ENCODE results near the gene FRS2. TPM values are rescaled to one million over a fixed set of nuclear protein-coding genes. Genes with fewer than 3 reads are reported as not detected.

FRS2 gene
- total RNA-seq, 1 experiment from 2014 or later, result 23.3 TPM

- Histone ChIP-seq H3K4me1 (replicated peaks; ENCODE audit: insufficient read depth) (peaks cover 19% of the 10 kb centered on the region), H3K27ac (no peak overlapping the region), H3K36me3 (ENCODE audit: low read depth) (0 out of 2 replicates have a peak, but pooled peaks cover 5% of the 10 kb centered on the region), H3F3A (ENCODE audit: insufficient read depth, low read depth) (no peaks in the 10 kb centered on the region; the same call in 1 of the 2 replicates), H3K4me2 (no peak overlapping the region), H3K9me3 (ENCODE audit: insufficient read depth, low read depth) (no peaks in the 10 kb centered on the region), H3K4me3 (no peak overlapping the region), H4K20me1 (ENCODE audit: insufficient read depth) (peaks cover 25% of the 10 kb centered on the region), H3K79me2 (ENCODE audit: low read depth) (peaks cover 33% of the 10 kb centered on the region), H2AFZ (no peak overlapping the region), H3K9me2 (ENCODE audit: insufficient read depth) (no peaks in the 10 kb centered on the region), H3K27me3 (ENCODE audit: insufficient read depth, low read depth) (no peaks in the 10 kb centered on the region)
- DNase-seq, result no peak
- no TSS peak for BruUV-seq (replicated peaks)
- ChIA-PET CTCF (no interaction called here), POLR2A (ENCODE audit: unreplicated experiment) (no interaction called here)
- no peak for TF ChIP-seq CTCF (conservative IDR thresholded peaks at IDR 0.05)
- no peak for TF ChIP-seq EZH2 (IDR thresholded peaks at IDR 0.05; ENCODE audit: low read depth)
- intact Hi-C loops (cut with micrococcal nuclease; ENCODE audit: unreplicated experiment), result no loop called here
Measured at GRCh38 chr12:69468237-69469026, 1.8 kb upstream of the FRS2 start.

- Histone ChIP-seq H3K4me1 (replicated peaks; ENCODE audit: insufficient read depth) (peaks cover 25% of the 10 kb centered on the region), H3K79me2 (ENCODE audit: low read depth) (peaks cover 47% of the 10 kb centered on the region), H3K27me3 (ENCODE audit: insufficient read depth, low read depth) (no peaks in the 10 kb centered on the region), H3K27ac (no peak overlapping the region), H3K4me3 (peak overlapping the region; percentile 72), H3K4me2 (peak overlapping the region; percentile 86), H3F3A (ENCODE audit: insufficient read depth, low read depth) (no peaks in the 10 kb centered on the region; the same call in 1 of the 2 replicates), H2AFZ (peak overlapping the region; percentile 91), H3K9me2 (ENCODE audit: insufficient read depth) (no peaks in the 10 kb centered on the region), H3K36me3 (ENCODE audit: low read depth) (peaks cover 15% of the 10 kb centered on the region; the same call in 1 of the 2 replicates), H4K20me1 (ENCODE audit: insufficient read depth) (peaks cover 36% of the 10 kb centered on the region), H3K9me3 (ENCODE audit: insufficient read depth, low read depth) (no peaks in the 10 kb centered on the region)
- CTCF ChIA-PET, result interaction anchor here (0.7 kb wide), 3 partner anchors 93 to 1177 kb away, joined by 3 to 9 read pairs (median 8); no protein-coding TSS in a partner anchor
- no peak for TF ChIP-seq CTCF (conservative IDR thresholded peaks at IDR 0.05)
- no peak for TF ChIP-seq EZH2 (IDR thresholded peaks at IDR 0.05; ENCODE audit: low read depth)
- TSS peak; percentile 72 for BruUV-seq (replicated peaks)
- intact Hi-C loops (cut with micrococcal nuclease; ENCODE audit: unreplicated experiment), result loop anchor here (2.0 kb wide), 1 partner anchor 101 kb away; no protein-coding TSS in a partner anchor
- POLR2A ChIA-PET (ENCODE audit: unreplicated experiment), result interaction anchor here (0.6 to 0.7 kb wide), 4 partner anchors 46 to 111 kb away, joined by 3 to 6 read pairs (median 5); no protein-coding TSS in a partner anchor
- no peak for DNase-seq
Measured at GRCh38 chr12:69469854-69470188, 367 bp upstream of the FRS2 start.

- Histone ChIP-seq H3K9me3 (ENCODE audit: insufficient read depth, low read depth) (no peaks in the 10 kb centered on the region), H2AFZ (peak overlapping the region; percentile 91; the same call in 1 of the 2 replicates), H3K79me2 (ENCODE audit: low read depth) (peaks cover 59% of the 10 kb centered on the region), H3K4me1 (replicated peaks; ENCODE audit: insufficient read depth) (peaks cover 30% of the 10 kb centered on the region), H3K9me2 (ENCODE audit: insufficient read depth) (no peaks in the 10 kb centered on the region), H3K27me3 (ENCODE audit: insufficient read depth, low read depth) (no peaks in the 10 kb centered on the region), H3K27ac (0 out of 2 replicates have a peak overlapping the region, but pooled peaks have one; percentile 54), H4K20me1 (ENCODE audit: insufficient read depth) (peaks cover 46% of the 10 kb centered on the region), H3K36me3 (ENCODE audit: low read depth) (peaks cover 15% of the 10 kb centered on the region; the same call in 1 of the 2 replicates), H3F3A (ENCODE audit: insufficient read depth, low read depth) (no peaks in the 10 kb centered on the region; the same call in none of the 2 replicates), H3K4me2 (peak overlapping the region; percentile 86), H3K4me3 (peak overlapping the region; percentile 72)
- ChIA-PET POLR2A (ENCODE audit: unreplicated experiment) (no interaction called here), CTCF (interaction anchor here (0.5 to 1.0 kb wide), 2 partner anchors 20 to 101 kb away, joined by 3 to 8 read pairs; no protein-coding TSS in a partner anchor)
- TF ChIP-seq EZH2 (IDR thresholded peaks at IDR 0.05; ENCODE audit: low read depth) (no peak), CTCF (conservative IDR thresholded peaks at IDR 0.05) (no peak)
- no peak for DNase-seq
- intact Hi-C loops (cut with micrococcal nuclease; ENCODE audit: unreplicated experiment), result loop anchor here (2.0 kb wide), 1 partner anchor 100 kb away; no protein-coding TSS in a partner anchor
- BruUV-seq (replicated peaks), result no TSS peak
Measured at GRCh38 chr12:69471076-69471430, 865 bp downstream of the FRS2 start.

All from PC-9 (cell line).